Effector memory CD4-positive, alpha-beta T cell (primary cell): ENCODE measurements around the gene ALKBH3.

Experiments used
- DNase-seq, 3 donors: peaks; one replicate each; pipeline ENCODE4 v3.0.0-alpha.2; 2020
- H3K27ac ChIP-seq: 2 replicates; pipeline ENCODE4 v1.7.0; 2013; ENCODE audit warnings: mild to moderate bottlenecking, low read length, moderate library complexity; ENCODE audit not compliant: insufficient read depth, poor library complexity, severe bottlenecking
- H3K27me3 ChIP-seq: replicated peaks from 2 replicates; pipeline ENCODE4 v1.7.0; 2013; ENCODE audit warnings: mild to moderate bottlenecking, low read length; ENCODE audit not compliant: insufficient read depth, control insufficient read depth, poor library complexity, severe bottlenecking
- H3K36me3 ChIP-seq: 2 replicates; pipeline ENCODE4 v1.7.0; 2013; ENCODE audit warnings: mild to moderate bottlenecking, low read length, moderate library complexity; ENCODE audit not compliant: control insufficient read depth, insufficient read depth
- H3K4me1 ChIP-seq: 2 replicates; pipeline ENCODE4 v1.7.0; 2013; ENCODE audit warnings: low read length, mild to moderate bottlenecking; ENCODE audit not compliant: control insufficient read depth, insufficient read depth, poor library complexity, severe bottlenecking
- H3K4me3 ChIP-seq: 2 replicates; pipeline ENCODE4 v1.7.0; 2013; ENCODE audit warnings: low read length, low read depth, mild to moderate bottlenecking; ENCODE audit not compliant: insufficient read depth, poor library complexity, severe bottlenecking
- H3K9me3 ChIP-seq: 2 replicates; pipeline ENCODE4 v1.7.0; 2013; ENCODE audit warnings: mild to moderate bottlenecking, low read length, moderate library complexity; ENCODE audit not compliant: control insufficient read depth

ALKBH3 gene

DNA sequence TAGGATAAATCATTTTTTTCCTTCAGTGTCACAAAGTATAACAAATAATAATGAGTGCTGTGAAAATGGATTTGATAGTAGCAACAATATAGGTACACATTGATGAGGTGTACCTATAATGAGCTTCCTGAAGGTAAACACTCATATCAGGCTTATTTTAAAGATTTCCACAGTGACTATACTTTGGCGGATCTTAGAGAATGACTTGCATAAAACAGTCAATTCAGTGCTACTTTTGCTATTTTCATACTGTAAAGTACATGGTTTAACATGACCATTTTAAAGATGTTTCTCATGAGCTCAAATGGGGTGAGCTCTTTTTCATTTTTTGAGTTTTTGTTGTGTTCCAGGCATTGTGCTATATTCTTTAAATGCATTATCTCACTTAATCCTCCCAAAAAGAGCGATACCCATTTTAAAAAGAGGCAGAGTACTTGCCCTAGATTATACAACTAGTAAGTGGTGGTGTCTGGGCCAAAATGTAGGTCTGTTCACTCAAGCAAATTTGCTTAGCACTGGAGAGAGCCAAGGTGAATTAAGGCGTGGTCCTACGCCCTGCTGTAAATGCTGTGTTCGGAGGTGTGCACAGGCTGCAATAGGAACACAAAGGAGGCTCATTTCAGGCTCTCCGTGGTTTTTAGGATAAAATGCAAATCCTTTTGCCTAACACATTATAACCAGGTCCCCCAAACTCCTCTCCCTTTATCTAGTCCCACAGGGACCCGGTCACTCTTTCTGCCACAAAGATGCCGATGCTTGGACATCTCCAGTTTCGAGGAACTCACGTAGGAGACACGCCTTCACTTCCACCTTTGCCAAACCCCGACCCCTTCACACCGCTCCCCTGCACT is 617 bp upstream of the ALKBH3 start:
- no peak for DNase-seq
- Histone ChIP-seq H3K9me3 (no peaks in the 10 kb centered on the region), H3K27me3 (peaks cover 3% of the 10 kb centered on the region), H3K4me3 (peak overlapping the region; percentile 72), H3K27ac (no peak overlapping the region), H3K4me1 (peaks cover 16% of the 10 kb centered on the region), H3K36me3 (peaks cover 20% of the 10 kb centered on the region)

DNA sequence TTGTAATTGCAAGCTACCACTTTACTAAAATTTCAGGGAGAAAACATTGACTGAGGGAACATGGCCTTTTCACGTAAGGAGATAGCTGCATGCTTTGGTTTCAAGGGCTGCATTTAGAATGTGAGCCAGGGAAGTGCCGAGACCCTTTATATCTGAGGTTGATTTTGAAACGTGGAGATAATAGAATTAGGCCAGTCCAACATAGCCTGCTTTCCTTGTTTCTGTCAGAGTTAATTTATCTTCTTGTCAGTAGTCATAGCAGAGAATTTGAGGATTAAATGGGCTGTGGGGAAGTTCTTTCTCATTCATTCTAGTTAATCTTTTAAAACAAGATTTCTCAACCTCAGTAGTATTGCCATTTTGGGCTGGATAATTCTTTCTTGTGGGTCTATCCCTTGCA is 12.2 kb downstream of the ALKBH3 start:
- Histone ChIP-seq H3K36me3 (peaks cover 57% of the 10 kb centered on the region), H3K27me3 (no peaks in the 10 kb centered on the region), H3K27ac (no peak overlapping the region), H3K4me1 (no peaks in the 10 kb centered on the region), H3K9me3 (no peaks in the 10 kb centered on the region), H3K4me3 (no peak overlapping the region)
- no peak for DNase-seq

DNA sequence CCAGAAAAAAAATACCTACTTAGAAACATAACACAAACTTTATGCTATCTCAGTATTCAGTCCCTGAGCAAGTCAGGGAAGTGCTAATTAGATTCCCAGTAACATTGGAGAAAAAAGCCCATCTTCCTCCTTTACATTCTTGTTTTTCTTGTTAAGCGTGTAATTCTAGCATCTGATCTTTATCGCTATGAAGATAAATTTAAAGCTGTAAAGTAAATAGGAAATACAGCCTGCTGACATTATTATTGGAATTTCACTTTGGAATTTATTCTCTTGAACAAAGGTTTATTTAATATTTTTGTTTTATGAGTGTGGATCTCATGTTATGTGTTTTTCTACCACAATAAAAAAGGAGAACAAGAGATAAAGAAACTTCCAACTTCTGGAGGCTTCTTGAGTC is 13.9 kb downstream of the ALKBH3 start:
- H3K27ac ChIP-seq, result no peak overlapping the region
- no peaks in the 10 kb centered on the region for H3K4me1 ChIP-seq
- no peak overlapping the region for H3K4me3 ChIP-seq
- H3K9me3 ChIP-seq, result no peaks in the 10 kb centered on the region
- no peaks in the 10 kb centered on the region for H3K27me3 ChIP-seq
- H3K36me3 ChIP-seq, result peaks cover 64% of the 10 kb centered on the region
- no peak for DNase-seq

DNA sequence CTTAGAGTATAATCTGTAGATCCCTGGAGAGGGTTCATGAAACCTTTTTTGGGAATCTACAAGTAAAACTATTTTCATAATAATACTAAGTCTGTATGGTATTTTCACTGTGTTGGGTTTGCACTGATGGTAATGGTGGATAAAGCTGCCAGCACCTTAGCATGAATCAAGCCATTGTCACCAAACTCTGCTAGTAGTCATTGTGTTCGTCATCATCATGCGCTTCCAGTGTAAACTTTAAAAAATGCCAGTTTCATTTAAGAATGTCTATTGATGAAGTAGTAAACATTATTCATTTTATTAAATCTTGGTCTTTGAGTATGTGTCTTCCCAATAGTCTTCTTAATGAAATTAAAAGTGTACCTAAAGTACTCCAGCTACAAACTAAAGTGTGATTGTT is 15.0 kb downstream of the ALKBH3 start:
- DNase-seq, result no peak
- H3K27ac ChIP-seq, result no peak overlapping the region
- peaks cover 61% of the 10 kb centered on the region for H3K36me3 ChIP-seq

DNA sequence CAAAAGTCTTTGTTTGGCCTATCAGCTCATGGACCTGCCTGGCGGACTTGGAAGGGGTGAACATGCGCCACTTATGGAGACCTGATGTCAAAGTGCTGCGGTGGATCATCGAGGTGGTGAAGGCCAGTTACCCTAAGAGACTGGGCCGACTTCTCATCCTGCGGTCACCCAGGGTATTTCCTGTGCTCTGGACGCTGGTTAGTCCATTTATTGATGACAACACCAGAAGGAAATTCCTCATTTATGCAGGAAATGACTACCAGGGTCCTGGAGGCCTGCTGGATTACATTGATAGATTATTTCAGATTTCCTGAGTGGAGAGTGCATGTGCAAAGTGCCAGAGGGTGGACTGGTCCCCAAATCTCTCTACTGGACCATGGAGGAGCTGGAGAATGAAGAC is 17.9 kb downstream of the ALKBH3 start:
- DNase-seq, result no peak
- Histone ChIP-seq H3K4me3 (no peak overlapping the region), H3K27me3 (no peaks in the 10 kb centered on the region), H3K4me1 (no peaks in the 10 kb centered on the region), H3K9me3 (no peaks in the 10 kb centered on the region), H3K36me3 (peaks cover 62% of the 10 kb centered on the region), H3K27ac (no peak overlapping the region)

More for the DNA sequence above, 15.0 kb downstream of the ALKBH3 start:
- no peaks in the 10 kb centered on the region for H3K4me1 ChIP-seq
- no peak overlapping the region for H3K4me3 ChIP-seq
- H3K9me3 ChIP-seq, result no peaks in the 10 kb centered on the region
- no peaks in the 10 kb centered on the region for H3K27me3 ChIP-seq

DNA sequence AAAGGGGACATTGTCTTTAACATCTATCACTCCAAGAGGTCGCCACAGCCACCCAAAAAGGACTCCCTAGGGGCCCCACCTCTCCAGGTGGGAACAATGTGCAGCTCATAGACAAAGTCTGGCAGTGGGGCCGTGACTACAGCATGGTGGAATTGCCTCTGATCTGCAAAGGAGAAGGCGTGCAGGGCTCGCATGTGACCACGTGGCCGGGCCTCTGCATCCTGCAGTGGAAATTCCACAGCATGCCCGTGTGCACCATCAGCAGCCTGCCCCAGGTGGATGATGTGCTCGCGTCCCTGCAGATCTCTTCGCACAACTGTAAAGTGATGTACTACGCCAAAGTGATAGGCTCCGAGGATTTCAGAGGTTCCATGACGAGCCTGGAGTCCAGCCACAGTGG is 18.5 kb downstream of the ALKBH3 start:
- Histone ChIP-seq H3K9me3 (no peaks in the 10 kb centered on the region), H3K4me3 (no peak overlapping the region), H3K36me3 (peaks cover 63% of the 10 kb centered on the region), H3K27me3 (no peaks in the 10 kb centered on the region), H3K4me1 (no peaks in the 10 kb centered on the region), H3K27ac (no peak overlapping the region)
- DNase-seq, result no peak

DNA sequence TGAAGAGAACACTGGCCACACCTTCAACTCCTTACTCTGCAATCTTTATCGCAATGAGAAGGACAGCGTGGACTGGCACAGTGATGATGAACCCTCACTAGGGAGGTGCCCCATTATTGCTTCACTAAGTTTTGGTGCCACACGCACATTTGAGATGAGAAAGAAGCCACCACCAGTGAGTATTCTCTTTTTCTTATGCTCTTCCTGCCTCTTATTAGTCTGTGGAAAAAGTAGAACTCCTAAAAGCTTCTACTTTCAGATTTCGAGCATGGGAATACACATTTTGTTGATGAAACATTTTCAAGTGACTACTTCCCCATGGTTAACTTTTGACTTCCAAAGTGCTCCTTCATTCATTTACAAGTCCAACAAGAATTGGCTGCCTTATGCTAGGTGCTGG is 20.9 kb downstream of the ALKBH3 start:
- Histone ChIP-seq H3K4me1 (no peaks in the 10 kb centered on the region), H3K36me3 (peaks cover 55% of the 10 kb centered on the region), H3K9me3 (no peaks in the 10 kb centered on the region), H3K27ac (no peak overlapping the region), H3K27me3 (no peaks in the 10 kb centered on the region), H3K4me3 (no peak overlapping the region)
- no peak for DNase-seq

DNA sequence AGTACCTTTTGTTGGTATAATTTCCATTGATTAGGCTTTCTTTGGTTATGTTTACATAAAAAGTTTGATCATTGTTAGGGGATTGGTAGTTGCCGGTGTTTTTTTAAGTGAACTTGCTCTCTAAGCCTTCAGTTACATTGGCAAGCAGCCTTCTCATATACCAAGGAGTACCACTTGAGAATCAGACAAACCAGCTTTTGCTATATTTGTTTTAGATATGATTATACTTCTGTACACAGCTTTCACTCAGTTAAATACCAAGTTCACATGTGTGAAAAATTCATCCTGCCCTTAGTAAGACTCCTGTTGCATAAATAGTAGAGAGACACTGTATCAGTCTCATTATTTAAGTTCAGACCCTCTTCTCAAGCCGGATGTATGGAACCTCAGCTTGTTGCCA is 22.4 kb downstream of the ALKBH3 start:
- Histone ChIP-seq H3K4me1 (no peaks in the 10 kb centered on the region), H3K36me3 (peaks cover 55% of the 10 kb centered on the region), H3K27ac (no peak overlapping the region), H3K4me3 (no peak overlapping the region), H3K27me3 (no peaks in the 10 kb centered on the region), H3K9me3 (no peaks in the 10 kb centered on the region)
- DNase-seq, result no peak

DNA sequence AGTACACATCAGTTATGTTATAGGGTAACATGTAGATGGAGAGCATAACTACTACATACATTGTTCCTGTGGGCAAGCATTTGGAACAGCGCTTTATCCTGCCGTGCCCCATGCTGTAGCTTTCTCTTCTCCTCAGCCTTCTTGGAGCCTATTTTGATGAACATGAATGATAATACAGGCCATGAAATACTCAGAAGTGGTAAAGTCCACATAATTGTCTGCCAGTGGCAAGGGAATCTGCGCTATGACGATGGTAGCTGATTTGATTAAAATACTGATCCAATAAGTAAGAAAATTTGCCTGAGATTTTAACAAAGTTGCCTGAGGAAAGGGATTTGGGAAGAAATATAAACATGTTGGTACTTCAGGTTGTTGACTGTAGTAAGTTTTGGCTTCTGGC is 23.3 kb downstream of the ALKBH3 start:
- Histone ChIP-seq H3K27me3 (no peaks in the 10 kb centered on the region), H3K27ac (no peak overlapping the region), H3K4me3 (no peak overlapping the region), H3K4me1 (no peaks in the 10 kb centered on the region), H3K36me3 (peaks cover 55% of the 10 kb centered on the region), H3K9me3 (no peaks in the 10 kb centered on the region)
- no peak for DNase-seq

DNA sequence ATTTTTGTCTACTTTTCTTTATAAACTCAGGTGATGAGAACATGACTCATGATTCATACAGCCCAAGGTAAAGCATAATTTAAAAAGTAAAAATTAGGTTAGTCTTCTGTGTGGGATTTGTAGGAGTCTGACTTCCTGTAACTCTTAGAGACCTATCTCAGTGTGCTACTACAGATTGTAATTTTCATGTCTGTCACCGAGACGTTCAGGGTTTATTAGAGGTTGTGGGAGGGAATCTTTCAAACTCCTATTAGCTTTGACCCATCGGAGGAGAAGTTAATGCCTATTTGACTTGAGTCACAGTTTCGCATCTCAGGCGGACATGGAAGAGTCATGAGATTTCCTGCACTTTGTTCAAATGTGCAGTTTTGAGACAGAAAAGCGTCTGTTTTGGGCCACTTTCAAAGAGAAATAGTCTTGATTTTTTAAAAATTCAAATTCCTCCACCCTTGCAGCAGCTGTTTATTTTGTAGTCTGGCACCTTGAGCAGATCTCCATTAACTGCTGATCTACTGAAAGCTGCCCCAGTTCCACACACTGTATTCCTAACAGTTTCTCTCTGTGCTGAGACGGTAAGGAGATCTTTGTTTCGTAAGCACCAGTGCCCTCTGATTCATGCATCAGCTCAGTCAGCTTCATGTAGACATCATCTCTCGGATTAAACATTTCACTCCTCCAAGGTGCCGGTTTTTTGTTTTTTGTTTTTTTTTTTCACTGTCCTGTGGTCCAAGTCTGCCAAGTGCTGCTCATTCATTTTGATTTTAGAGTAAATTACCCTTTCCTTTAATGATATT is 24.3 kb downstream of the ALKBH3 start:
- H3K27me3 ChIP-seq, result no peaks in the 10 kb centered on the region
- H3K4me3 ChIP-seq, result no peak overlapping the region
- DNase-seq, result no peak
- no peaks in the 10 kb centered on the region for H3K9me3 ChIP-seq
- H3K27ac ChIP-seq, result no peak overlapping the region
- no peaks in the 10 kb centered on the region for H3K4me1 ChIP-seq
- H3K36me3 ChIP-seq, result peaks cover 57% of the 10 kb centered on the region
